Esophagus squamous epithelium (tissue), 4 donors: Measurements from ENCODE around the gene MRPL24.

Source experiments
- CTCF ChIP-seq, 6 experiments: fragments of 450-650 bp in 4 of 6; fragments of 200-600 bp in 2 of 6; sonication (generic) in 2 of 6; IDR thresholded peaks; one replicate each; pipeline ENCODE4 v1.5.1; 2016 to 2019; ENCODE audit warnings: antibody characterized with exemption in 6 of 6, mild to moderate bottlenecking in 4 of 6, moderate library complexity in 4 of 6
- POLR2A ChIP-seq, 4 donors: fragments of 450-650 bp; IDR thresholded peaks; one replicate each; pipeline ENCODE4 v1.6.1; 2017; ENCODE audit warnings: antibody characterized with exemption in 4 of 4, mild to moderate bottlenecking in 4 of 4, moderate library complexity in 3 of 4

GRCh38 chr1:156708218-156708661, 32.6 kb downstream of the MRPL24 start:
- TF ChIP-seq POLR2A (IDR thresholded peaks at IDR 0.05): no peak
- no peak for TF ChIP-seq CTCF (IDR thresholded peaks at IDR 0.05)
